ENCODE results near the gene LY86.

GRCh38 chr6:6623553-6623952 lies 35.0 kb downstream of the LY86 start:
- TF ChIP-seq FOXM1 (IDR thresholded peaks at IDR 0.05; ENCODE audit: borderline replicate concordance) (no peak), NFRKB (IDR thresholded peaks at IDR 0.05) (no peak), ARNT (IDR thresholded peaks at IDR 0.05) (no peak), PKNOX1 (IDR thresholded peaks at IDR 0.05) (no peak), SP1 (IDR thresholded peaks at IDR 0.05) (no peak), CTBP1 (IDR thresholded peaks at IDR 0.05; ENCODE audit: borderline replicate concordance) (no peak)

Measured in HEK293T (cell line).